Stimulated activated CD4-positive, alpha-beta T cell treated with anti-CD3 and anti-CD28 coated beads, TNF-alpha, amount 100 ng/mL, for 1 hour (primary cell): Measurements from ENCODE around the gene EZH2.
A peak's percentile ranks its signal among the peaks of the same experiment; 100 is the strongest.

ENCODE experiments used
- DNase-seq, 3 donors: peaks; one replicate each; pipeline ENCODE4 v3.0.0-alpha.2; 2020; ENCODE audit warnings: low read depth in 3 of 3, low spot score in 1 of 3

EZH2 gene

GRCh38 chr7:148901178-148901577, 17.1 kb upstream of the EZH2 start:
- no peak for DNase-seq

- DNase-seq: no peak
Measured at GRCh38 chr7:148898845-148899484, 14.9 kb upstream of the EZH2 start.

- no peak for DNase-seq
Measured at GRCh38 chr7:148894591-148894990, 10.5 kb upstream of the EZH2 start.

DNA sequence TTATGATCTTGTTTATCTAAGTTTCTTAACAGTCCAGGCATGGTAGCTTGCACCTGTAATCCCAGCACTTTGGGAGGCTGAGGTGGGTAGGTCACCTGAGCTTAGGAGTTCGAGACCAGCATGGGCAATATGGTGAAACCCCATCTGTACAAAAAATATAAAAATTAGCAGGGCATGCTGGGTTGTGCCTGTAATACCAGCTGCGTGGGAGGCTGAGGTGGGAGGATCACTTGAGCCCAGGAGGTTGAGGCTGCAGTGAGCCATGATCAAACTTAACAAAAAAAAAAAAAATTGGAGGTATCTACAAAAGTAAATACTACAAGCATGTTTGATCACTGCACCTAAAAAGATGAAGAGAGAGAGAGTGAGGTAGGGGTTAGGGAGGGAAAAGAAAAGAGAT, 9.0 kb upstream of the EZH2 start:
- no peak for DNase-seq

DNA sequence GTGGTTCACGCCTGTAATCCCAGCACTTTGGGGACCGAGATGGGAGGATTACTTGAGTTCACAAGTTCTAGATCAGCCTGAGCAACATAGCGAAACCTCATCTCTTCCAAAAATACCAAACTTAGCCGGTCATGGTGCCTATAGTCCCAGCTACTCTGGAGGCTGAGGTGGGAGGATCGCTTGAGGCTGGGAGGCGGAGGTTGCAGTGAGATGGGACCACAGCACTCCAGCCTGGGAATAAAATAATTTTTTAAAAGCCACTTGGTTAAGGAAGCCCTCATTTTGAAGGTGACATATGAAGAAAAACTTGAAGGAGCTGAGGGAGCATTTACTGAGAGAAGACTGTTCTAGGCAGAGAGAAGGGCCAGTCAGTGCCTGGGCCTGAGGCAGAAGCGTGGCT, 4.2 kb upstream of the EZH2 start:
- no peak for DNase-seq

- no peak for DNase-seq
Measured at GRCh38 chr7:148886844-148887243, 2.8 kb upstream of the EZH2 start.

- DNase-seq: peak; percentile 82 to 89 (median 87)
Measured at GRCh38 chr7:148884299-148885022, 370 bp upstream of the EZH2 start.

- peak; percentile 18 to 31 (median 19) for DNase-seq
Measured at GRCh38 chr7:148883266-148884048, 634 bp downstream of the EZH2 start.

DNA sequence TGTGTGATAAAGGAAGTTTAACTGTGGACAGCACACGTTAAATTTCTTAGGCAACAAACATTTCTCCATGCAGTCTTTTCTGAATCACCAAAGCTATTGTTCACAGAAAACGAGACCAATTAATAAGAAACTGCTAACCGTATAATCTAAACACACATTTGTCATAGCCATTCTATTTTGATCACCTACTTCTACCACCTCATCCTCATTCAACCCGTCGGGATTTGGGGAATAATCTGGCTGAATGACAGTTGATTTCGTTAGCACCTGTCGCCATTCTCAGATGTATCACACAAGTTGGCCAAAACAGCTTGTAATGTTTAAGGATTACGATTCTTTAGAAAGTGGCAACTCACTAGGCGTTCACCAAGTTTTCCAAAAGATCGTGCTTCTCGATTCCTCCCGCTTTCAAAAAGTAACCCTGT, 1.2 kb downstream of the EZH2 start:
- no peak for DNase-seq

- DNase-seq: no peak
Measured at GRCh38 chr7:148882192-148882591, 1.9 kb downstream of the EZH2 start.

DNA sequence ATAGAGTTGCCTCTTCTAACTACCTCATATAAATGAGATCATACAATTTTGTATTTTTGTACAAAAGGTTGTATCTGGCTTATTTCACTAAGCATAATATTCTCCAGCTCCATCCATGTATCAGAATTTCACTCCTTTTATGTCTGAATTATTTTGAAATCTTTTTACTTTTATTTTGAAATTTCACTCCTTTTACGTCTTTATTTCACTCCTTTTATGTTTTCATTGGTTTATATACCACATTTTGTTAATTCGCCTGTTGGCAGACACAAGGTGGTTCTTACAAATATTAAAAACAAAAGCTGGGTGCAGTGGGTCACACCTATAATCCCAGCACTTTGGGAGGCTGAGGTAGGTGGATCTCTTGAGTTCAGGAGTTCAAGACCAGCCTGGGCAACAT, 5.8 kb downstream of the EZH2 start:
- DNase-seq: no peak

- no peak for DNase-seq
Measured at GRCh38 chr7:148877517-148877916, 6.6 kb downstream of the EZH2 start.

DNA sequence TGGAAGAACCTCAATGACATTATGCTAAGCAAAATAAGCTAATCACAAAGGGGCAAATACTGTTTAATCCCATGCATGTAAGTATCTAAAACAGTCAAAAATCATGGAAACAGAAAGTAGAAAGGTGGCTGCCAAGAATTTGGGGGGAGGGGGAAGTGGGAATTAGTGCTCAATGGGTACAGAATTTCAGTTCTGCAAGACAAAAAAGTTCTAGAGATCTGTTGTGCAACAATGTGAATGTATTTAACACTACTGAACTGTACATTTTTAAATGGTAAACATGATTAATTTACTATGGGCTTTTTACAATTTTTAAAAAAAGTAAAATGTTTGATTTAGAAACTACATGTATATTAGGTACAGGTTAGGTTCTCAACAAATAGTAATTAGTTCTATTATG, 11.9 kb downstream of the EZH2 start:
- DNase-seq: no peak

- DNase-seq: no peak
Measured at GRCh38 chr7:148871551-148871950, 12.5 kb downstream of the EZH2 start.

- no peak for DNase-seq
Measured at GRCh38 chr7:148871030-148871429, 13.1 kb downstream of the EZH2 start.

DNA sequence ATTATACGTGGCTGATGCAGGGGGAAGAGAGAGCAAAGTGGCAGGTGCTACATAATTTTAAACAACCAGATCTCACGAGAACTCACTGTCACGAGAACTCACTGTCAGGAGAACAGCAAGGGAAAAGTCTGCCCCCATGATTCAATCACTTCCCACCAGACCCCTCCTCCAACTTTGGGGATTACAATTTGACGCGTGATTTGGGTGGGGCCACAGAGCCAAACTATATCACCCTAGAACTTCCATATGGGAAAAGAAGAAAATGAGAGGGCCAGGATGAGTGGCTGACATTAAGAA, 15.8 kb downstream of the EZH2 start:
- DNase-seq: no peak

GRCh38 chr7:148867596-148868377, 16.3 kb downstream of the EZH2 start:
- DNase-seq: no peak

- DNase-seq: no peak
Measured at GRCh38 chr7:148866362-148866761, 17.7 kb downstream of the EZH2 start.

DNA sequence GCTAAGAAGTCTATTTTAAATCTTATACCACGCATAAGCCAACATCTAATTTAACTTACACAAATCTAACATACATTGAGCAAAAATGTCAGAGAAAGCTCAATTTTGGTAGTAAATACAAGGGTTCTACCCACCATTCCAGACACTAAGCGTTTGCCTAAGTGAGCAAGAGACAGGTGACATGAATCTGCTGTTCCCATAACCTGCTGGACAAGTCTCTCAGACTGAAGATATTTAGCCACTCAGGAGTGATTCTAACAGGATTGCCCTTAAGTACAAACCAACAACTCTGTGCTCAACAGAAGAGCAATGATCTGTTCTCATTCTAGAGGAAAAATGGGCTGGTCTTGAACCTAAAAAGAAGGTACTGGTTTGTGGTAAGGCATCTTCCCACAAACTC, 18.8 kb downstream of the EZH2 start:
- DNase-seq: no peak

DNA sequence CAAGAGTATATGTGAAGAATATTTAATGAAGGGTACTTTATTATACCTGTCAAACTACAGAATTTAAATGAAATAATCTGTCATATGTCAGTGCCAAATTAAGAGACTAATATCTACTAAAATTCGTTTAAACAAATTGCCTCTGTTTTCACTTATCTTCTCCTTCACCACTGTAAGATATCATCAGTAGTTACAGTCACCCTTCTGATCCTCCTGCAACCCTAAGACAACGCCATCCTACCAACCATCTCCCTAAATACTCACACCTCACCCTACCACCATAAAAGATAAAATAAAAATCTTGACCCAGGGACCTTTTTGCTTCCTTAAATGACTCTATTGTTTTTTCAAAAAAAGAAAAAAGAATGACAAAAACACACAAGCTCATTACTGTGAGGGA, 20.8 kb downstream of the EZH2 start:
- no peak for DNase-seq

DNA sequence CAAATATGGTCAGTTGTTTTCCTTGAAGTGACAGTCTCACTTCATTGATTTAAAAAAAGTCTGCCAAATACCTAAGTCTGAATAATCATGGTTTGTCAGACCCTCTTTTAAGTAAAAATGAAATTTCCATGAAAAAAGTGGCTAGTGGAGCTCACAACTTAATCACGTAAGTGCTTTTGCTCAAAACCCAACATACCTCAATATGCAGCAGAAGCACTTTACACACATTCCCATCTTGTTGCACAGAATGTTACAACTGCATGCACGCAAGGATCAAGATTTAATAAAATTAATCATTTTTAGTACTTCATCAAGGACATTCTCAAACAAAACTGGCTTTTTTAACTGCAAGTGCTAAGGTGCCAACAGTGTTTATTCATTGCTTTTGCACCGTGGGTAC, 21.6 kb downstream of the EZH2 start:
- no peak for DNase-seq

GRCh38 chr7:148858489-148858888, 25.6 kb downstream of the EZH2 start:
- no peak for DNase-seq
